Dedifferentiated amniotic fluid mesenchymal stem cell (primary cell): ENCODE results near the gene PHKA2.
"Not testable (repeated sequence)": the region's sequence is repeated elsewhere in the genome, so short reads cannot be mapped to it uniquely, and the experiment has no call there.

Experiments
- DNase-seq: peaks from one replicate; pipeline ENCODE4 v3.0.0-alpha.2; 2016; ENCODE audit errors: extremely low spot score

PHKA2 gene, protein sequence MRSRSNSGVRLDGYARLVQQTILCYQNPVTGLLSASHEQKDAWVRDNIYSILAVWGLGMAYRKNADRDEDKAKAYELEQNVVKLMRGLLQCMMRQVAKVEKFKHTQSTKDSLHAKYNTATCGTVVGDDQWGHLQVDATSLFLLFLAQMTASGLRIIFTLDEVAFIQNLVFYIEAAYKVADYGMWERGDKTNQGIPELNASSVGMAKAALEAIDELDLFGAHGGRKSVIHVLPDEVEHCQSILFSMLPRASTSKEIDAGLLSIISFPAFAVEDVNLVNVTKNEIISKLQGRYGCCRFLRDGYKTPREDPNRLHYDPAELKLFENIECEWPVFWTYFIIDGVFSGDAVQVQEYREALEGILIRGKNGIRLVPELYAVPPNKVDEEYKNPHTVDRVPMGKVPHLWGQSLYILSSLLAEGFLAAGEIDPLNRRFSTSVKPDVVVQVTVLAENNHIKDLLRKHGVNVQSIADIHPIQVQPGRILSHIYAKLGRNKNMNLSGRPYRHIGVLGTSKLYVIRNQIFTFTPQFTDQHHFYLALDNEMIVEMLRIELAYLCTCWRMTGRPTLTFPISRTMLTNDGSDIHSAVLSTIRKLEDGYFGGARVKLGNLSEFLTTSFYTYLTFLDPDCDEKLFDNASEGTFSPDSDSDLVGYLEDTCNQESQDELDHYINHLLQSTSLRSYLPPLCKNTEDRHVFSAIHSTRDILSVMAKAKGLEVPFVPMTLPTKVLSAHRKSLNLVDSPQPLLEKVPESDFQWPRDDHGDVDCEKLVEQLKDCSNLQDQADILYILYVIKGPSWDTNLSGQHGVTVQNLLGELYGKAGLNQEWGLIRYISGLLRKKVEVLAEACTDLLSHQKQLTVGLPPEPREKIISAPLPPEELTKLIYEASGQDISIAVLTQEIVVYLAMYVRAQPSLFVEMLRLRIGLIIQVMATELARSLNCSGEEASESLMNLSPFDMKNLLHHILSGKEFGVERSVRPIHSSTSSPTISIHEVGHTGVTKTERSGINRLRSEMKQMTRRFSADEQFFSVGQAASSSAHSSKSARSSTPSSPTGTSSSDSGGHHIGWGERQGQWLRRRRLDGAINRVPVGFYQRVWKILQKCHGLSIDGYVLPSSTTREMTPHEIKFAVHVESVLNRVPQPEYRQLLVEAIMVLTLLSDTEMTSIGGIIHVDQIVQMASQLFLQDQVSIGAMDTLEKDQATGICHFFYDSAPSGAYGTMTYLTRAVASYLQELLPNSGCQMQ

DNA sequence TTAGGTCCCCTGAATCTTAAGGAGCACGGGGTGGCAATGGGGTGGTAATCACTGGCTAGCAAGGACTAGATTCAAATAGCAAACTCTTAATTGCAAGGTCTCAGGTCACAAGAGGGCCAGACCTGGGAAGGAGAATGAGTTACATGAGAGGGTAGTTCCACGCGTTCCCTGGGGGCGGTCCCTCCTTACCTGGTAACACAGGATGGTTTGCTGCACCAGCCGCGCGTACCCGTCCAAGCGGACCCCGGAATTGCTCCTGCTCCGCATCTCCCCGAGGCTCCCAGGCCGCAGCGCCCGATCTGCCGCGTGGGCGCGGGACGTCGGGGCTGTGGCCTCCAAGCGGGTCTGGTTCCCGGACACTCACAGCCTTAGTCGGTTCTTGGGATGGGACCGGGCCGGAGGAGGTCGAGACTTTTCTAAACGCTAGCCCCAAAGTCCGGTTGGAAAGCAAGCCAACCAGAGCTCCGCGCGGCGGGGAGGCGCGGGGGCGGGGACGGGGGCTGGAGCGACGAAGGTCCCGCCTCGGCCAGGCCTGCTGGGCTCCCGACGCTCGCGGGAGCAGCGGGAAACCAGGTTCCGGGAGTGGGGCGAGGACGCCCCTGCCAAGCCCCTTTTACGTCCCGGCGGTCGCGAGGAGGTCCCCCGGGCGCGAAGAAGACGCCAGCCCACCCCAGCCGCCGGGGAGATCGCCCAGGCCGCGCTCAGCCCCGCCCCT, at the start of gene PHKA2:
Gene PHKA2 (minus strand): TSS at position 449 of the 715 bp plus-strand sequence. CDS start 182 bp downstream, at position 267.
- DNase-seq, result no peak

DNA sequence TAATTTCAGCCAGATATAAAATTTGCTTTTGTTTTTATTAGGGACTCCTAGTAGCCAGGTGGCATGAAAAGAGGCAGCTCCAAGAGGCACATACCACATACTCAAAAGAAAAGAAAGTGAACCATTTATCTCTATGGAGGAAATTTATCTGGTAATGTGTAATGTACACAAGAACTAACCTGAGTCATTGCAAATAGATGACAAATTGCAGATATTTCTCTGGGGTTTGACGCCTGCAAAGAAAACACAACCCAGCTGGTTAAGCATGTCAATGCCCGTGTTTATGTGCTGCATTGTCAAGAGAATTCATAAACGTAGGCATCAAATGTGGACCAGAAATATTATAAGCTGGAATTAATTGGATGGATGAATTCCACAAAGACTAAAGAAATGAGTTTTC, 46.9 kb upstream of the PHKA2 start:
- no peak for DNase-seq

DNA sequence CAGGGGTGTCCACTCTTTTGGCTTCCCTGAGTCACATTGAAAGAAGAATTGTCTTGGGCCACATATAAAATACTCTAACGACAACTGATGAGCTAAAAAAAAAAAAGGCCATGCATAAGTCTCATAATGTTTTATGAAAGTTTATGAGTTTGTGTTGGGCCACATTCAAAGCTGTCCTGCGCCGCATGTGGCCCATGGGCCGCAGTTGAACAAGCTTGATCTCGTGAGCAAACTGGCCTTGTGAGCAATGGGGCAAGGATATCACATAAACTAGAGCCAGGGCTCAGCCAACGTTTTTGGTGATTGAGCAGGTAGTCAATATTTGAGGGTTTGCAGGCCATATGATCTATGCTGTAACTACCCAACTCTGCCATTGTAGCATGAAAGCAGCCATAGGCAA, 44.6 kb upstream of the PHKA2 start:
- no peak for DNase-seq

DNA sequence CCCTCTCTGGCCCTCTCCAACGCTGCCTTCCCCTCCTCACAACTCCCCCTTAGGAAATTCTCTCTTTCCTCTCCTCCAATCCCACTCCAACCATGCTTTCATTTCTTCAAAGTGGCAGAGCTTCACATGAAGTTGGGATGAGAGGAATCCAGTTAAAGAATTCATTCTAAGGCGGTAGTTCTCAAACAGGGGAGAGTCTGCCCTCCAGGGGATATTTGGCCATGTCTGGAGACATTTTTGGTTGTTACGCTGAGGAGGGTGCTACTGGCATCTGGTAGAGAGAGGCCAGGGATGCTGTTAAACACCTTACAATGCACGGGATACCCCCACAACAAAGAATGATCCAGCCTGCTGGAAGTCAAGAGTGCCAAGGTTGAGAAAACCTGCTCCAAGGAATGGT, 40.5 kb upstream of the PHKA2 start:
- no peak for DNase-seq

DNA sequence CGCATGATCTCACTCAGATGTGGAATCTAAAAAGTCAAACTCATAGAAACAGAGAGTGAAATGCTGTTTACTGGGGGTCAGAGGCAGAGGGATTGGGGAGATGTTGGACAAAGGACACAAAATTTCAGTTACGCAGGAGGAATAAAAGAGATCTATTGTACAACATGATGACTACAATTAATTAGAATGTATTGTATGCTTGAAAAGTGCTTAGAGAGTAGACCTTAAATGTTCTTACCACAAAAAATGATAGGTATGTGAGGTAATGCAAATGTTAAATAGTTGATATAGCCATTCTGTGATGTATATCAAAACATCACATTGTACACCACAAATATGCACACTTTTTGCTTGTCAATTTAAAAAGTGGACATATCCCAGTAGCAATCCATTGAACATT, 36.1 kb upstream of the PHKA2 start:
- no peak for DNase-seq

DNA sequence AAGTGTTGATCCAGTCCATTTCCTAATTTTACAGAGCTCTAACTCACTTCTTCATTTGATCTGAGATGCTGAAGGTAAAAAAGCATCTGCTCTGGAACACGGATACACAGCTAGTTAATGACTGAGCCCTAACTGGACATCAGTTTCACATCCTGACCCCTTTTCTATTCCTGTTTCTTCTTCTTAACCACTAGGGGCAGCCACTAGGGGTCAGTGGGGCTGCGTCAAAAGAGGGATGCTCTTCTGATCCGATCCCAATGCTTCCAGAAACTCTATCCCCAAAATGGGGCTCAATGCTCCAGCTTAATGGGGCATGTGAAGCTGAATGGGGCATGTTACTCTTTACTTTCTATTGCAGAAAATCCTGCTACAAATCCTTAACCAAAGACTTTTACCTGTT, 33.4 kb upstream of the PHKA2 start:
- no peak for DNase-seq

DNA sequence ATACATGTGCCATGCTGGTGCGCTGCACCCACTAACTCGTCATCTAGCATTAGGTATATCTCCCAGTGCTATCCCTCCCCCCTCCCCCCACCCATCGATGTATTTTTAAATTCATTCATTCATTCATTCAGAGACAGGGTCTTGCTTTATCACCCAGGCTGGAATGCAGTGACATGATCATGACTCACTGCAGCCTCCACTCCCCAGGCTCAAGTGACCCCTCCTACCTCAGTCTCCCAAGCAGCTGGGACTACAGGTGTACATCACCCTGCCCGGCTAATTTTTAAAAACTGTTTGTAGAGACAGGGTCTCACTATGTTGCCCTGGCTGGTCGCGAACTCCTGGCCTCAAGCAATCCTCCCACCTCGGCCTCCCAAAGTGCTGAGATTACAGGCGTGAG, 32.7 kb upstream of the PHKA2 start:
- DNase-seq, result not testable (repeated sequence)

DNA sequence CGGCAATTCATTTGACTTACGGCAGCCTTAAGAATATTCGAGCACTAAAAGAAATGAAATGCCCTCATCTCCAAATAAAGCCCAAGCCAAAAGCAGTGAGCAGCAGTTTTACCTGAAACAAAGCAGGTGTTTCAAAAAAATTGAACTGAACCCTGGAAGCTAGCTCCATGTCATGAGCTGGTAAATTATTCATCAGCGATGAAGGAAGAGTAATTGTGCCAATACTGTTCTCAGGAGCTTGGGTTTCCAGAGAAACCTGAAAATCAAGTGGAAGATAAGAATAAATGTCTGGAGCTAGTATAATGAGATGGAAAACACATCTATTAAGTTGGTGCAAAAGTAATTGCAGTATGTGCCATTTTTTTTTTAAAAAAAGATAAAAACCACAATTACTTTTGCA, 24.0 kb upstream of the PHKA2 start:
- no peak for DNase-seq

DNA sequence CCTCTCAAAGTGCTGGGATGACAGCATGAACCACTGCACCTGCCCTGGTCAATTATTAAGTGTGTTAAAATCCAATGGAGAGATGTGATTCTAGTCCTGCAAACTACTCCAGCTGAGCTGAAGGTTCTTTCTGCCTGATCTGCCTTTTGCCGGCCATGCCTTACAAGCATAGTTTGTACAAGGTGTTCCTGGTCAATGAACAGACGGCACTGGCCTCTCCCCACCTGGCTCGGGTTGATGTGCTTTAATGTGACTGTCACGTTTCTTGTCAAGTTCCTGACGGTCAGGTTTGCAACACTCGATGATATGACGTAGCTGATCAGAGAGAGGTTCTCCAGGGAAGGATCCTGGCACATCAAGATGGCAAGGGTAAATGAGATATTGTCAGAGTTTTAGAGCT, 23.1 kb upstream of the PHKA2 start:
- no peak for DNase-seq

DNA sequence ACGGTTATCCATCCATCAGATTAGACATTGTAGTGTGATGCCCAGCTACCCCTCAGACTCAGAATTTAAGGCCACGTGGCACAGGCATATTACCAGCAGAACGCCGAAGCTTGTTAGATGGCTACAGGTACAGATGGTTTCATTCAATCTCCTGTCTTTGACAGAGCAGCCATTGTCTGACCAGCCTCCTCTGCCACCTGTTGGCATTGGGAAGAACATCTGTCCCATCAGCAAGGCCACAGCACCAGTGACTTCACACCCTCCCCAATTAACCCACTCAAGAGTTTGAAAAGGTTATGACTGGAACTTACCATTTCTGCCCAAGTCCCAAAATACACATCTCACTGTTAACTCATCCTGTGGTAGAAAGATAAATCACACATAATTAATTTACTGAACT, 22.0 kb upstream of the PHKA2 start:
- no peak for DNase-seq

DNA sequence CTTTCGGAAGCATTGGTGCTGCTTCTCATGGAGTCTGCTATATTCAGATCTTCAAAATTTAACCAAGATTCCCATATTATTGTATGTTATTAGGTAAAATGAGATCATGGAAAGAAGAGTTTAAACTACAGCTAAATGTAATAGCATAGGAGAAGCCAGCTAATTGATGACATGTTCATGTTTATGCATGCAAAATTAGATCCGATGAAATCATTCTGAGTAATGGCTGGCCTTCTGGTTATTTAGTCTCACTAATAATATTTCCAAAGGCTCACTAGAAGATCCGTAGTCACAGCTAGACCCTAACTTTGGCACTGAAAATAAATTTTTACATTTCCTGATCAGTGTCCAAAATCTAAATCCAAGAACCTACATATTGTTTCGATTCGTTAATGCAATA, 19.8 kb upstream of the PHKA2 start:
- DNase-seq, result no peak

DNA sequence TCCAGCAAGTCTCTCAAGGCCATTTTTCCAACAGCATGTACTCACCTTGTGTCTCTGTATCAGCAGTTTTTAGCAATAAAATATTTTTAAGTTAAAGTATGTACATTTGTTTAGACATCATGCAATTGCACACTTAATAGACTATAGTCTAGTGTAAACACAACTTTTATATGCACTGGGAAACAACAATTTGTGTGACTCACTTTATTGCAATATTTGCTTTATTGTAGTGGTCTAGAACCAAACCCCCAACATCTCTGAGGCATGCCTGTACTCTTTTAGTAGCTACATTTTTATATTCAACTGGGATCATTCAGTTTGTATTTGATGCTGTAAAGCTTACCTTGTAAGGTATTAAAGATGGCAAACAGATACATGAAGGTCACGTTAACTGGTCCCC, 14.7 kb upstream of the PHKA2 start:
- no peak for DNase-seq

DNA sequence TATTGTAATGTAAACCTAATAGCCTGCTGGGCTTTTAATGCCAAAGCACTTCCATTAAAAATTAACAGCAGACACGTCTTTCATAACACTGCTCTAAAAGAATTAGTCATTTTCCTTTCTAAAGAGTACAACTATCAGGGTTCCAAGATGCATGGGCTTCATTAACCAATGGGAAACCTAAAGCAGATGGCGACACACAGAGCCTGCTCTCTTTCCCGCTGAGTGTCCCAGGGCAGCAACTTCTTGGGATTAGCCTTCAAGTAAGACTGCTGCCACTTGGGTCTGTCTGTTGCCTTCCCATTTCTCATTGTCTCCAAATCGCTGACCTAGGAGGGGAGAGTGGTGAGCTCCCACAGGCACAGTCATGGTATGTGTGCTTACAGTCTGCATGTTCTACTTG, 14.0 kb upstream of the PHKA2 start:
- no peak for DNase-seq

DNA sequence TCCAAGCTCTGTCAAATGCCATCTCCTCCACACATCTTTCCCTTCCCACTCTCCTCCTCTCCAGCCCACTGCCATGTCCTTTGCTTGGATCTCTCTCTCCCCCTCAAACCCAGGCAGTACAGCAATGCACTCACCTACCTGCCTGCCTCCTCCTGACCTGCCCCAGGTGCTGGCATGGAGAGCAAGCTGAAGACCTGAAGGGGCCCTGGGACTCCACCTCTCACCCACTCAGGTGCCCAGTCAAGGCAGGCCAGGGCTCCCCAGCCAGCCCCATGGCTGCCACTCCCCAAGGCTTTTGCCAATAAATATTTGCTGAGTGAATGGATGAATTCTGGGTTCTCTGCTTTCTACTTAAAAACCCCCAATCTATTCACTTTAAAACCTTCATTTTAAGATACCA, 12.6 kb upstream of the PHKA2 start:
- no peak for DNase-seq

DNA sequence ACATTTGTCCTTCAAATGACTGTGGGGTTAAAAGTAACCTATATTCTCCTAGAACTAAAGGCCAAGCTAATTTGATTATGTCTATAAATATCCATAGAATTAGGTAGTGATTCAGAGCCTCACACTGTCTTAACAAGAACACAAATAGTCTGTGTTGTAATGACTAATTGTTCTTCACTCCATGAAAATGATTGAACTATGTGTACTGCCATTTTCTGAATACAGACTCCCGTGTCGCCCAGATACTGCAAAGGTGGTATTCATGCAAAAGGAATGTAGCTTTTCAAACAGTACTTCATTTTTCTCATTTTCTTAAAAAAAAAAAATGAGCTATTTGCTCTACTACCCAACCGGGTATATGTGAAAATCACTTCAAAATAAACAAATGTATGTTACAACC, 11.3 kb upstream of the PHKA2 start:
- peak; percentile 38 for DNase-seq

DNA sequence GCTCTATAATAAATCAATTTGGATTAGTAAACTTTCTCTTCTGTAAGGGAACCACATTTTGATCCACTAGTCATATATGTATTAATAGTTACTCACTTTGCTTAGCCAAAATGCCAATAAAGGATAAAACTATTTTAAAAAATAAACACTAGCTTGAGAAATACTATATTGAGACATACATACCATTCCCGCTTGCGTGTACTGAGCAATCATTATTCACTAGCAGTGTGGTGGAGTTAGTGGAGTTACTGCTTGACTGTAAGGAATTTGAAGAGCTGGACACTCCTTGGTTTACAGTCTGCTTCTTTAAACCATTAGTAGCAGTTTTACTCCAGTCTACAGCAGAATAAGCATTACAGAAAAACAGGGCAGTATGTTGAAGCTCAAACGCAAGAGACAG, 10.8 kb upstream of the PHKA2 start:
- peak; percentile 65 for DNase-seq

DNA sequence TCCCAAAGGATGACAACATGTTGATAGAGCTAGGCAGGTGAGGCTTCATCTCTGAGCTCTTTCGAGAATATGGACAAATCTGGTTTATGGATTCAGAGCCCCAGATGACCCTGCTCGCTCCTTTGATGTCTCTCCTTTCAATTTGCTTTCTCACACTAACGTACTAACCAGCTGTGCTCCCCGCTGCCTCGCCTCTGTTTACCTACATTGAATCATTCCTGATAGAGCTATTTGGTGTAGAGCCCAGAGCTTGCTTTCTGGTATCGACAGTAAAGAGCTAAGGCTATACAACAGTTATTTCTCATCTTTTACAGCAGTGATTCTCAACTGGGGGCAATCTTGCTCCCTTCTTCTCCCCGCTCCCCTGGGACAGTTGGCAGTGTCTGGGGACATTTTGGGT, 8.9 kb upstream of the PHKA2 start:
- DNase-seq, result no peak

DNA sequence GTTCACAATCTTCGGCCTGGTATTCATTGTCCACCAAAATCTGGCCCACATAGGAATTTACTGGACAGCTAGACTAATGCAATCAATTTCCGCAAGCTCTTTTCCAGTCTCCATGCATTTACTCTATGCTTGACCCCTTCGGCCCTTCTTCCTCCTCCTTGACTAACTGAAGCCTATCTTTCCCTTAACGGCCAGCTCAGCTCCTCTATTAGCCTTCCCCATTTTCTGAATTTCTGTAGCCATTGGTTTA, 1.2 kb upstream of the PHKA2 start:
- no peak for DNase-seq

DNA sequence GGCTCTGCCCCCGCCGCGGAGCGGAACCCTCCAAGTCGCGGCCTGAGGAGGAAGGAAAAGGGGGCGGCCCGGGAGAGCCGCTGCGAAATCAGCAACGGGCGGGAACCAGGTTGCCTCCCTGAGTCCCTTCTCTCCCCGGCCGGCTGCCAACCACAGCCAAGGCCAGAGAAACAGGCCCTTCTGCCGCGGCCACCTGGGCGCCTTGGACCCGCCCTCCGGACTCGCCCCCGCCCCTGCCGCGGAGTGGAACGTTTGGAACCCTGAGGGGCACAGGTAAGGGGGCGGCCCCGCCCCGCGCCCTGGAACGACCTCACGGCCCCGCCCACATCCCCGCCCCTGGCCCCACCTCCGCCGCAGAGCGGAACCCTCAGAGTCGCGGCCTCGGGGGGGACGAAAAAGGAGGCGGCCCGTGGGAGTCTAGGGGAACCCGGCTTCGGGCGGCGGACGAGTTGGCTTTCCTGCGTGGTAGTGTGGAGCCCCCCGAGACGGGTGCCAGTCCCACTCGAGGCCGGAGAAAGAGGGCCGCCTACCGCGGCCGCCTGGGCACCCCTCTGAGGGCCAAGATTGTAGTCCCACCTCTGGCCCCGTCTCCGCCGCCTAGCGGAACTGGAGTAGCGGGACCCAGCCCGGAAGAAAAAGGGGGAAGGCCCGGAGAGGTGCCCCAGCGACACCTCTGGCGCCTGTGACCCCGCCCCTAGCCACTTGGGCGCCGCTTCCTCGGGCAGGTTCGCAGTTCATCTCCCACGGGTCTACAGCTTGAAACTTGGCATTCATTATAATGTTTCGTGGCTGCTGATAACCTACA, 669 bp upstream of the PHKA2 start:
- peak; percentile 43 for DNase-seq

DNA sequence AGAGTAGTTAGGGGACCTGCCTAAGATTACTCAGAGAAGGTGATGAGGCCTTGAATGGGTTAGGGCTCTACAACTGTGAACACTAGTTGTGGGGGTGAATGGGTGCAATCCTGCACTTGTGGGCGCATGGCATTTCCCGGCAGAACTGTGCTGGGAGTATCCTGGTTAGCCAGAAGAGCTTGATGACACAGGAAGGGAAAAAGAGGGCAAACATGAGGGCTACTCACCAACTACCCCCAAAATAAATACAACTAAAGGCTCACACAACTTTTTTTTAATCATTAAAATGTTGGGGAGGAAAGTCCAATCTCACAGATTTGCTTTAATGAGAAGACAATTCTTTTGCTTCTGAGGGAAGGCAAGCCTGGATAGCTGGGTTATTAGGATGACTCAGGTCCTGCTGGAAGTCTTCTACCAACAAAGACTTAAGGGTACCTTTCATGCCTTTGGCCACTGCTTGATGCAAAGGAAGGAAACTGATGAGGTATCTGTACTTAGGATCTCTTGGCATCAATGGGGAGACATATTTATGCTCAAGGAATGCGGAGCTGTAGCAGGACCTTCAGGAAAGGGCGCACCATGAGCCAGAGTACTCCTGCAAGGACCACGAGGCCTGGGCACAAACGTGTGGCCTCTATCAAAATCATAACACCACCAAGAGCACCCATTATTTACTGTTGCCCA, 2.6 kb downstream of the PHKA2 start:
- no peak for DNase-seq

DNA sequence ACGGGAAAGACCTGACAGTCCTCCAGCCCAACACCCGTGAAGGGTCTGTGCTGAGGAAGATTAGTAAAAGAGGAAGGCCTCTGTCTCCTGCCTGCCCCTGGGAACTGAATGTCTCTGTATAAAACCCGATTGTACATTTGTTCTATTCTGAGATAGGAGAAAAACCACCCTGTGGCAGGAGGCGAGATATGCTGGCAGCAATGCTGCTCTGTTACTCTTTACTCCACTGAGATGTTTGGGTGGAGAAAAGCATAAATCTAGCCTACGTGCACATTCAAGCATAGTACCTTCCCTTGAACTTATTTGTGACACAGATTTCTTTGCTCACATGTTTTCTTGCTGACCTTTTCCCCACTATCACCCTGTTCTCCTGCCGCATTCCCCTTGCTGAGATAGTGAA, 3.7 kb downstream of the PHKA2 start:
- DNase-seq, result not testable (repeated sequence)
